D341Med (cell line): Measurements from ENCODE around the gene RAD51B.
"Not testable (repeated sequence)": the region's sequence is repeated elsewhere in the genome, so short reads cannot be mapped to it uniquely, and the experiment has no call there.

Experiments
- DNase-seq: peaks from one replicate; pipeline ENCODE4 v3.0.0; 2012; ENCODE audit warnings: low spot score

RAD51B gene

GRCh38 chr14:68253878-68254528 lies 434.4 kb downstream of the RAD51B start:
- no peak for DNase-seq

GRCh38 chr14:68254669-68255527 lies 435.3 kb downstream of the RAD51B start:
- DNase-seq = no peak

- DNase-seq = no peak
Observed at GRCh38 chr14:68255693-68256178, 436.2 kb downstream of the RAD51B start.

DNA sequence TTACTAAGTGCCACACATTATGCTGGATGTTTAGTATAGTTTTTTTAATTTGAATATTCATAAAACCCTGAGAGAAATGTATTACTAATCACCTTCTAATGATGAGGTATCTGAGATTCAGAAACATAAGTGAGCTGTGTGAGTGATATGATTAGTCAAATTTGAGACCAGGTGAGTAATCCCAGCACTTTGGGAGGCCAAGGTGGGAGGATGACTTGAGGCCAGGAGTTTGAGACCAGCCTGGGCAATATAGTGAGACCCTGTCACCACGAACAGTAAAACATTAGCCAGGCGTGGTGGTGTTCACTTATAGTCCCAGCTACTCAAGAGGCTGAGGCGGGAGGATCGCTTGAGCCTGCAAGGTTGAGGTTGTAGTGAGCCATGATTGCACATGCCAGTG lies 438.4 kb downstream of the RAD51B start:
- DNase-seq = no peak

DNA sequence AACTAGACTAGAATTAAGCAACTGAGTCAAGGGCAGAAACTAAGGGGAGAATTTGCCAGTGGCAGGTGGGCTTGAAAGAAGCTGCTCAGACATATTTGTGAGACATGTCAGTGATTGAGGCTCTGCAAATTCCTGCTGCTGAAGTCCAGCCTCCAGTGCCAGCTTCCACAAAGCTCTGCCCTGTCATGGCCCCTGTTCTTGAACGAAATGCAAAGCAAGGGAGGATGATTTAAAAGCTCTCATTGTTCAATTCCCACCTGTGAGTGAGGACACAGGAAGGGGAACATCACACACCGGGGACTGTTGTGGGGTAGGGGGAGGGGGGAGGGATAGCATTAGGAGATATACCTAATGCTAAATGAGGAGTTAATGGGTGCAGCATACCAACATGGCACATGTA lies 439.4 kb downstream of the RAD51B start:
- DNase-seq = not testable (repeated sequence)

DNA sequence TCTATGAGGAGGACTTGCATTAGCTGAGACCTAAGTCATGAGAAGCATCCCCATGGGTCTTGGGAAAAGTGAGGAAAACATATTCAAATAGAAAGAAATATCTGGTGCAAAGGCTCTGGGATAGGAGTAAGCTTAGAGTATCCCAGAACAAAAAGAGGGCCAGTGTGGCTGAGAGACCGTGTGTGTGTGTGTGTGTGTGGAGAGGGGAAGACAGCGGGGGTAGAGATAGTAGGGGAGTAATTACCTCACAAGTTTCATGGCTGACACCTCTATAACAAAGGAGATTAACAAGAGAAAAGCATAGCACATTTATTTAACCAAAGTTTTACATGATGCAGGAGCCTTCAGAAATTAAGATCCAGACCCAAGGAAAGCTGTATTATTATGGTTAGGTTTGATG lies 440.5 kb downstream of the RAD51B start:
- DNase-seq = no peak

DNA sequence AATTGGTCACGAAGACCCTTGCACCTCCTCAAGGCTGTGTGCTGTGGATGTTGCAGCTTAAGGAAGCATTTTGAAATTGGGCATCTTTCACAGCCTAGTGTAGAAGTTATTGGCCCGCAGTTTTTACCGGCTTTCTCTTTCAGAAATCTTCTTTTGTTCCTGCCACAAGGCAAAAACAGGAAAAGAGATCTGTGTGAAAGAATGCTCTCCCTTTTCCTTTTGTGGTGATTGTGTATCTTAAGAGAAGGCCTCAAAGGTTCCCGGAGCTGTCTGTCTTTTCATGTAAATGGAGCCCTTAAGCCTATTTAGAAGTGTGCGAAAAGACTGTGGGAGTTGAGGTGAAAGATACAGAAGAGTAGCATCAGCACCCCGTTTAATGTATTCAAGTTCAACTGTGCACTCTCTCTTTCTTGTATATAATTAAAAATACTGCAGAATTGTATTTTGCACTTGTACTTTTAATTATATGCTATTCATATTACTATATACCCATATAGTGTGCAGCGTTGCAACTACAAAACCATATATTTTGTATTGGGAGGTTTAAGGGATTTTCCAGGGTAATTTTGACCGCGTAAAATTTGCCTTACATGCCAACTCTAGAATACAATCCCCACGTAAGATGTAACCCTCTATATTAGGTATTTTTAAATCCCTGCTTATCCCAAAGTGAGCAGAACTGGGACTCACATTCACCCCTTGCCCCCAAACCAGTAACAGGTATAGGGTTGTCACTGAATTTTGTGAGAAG lies 441.7 kb downstream of the RAD51B start:
- no peak for DNase-seq

DNA sequence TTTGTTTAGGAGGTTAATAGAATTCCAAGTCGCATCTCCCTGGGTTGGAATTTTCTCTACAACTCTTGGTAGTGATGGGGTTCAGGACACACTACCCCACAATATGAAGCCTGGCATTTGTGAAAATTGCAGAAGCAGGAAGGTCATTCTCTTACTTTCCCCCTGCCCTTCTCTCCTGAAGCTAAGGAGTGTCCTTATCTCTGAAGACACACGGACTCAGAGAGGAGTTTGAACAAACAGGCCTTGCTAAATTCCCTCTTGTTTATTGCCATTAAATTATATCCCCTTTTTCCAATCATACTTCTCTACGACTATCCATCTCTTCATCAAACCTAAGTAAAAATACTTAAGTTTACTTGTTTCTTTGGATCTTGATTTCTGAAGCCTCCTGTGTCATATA lies 443.0 kb downstream of the RAD51B start:
- DNase-seq = no peak

DNA sequence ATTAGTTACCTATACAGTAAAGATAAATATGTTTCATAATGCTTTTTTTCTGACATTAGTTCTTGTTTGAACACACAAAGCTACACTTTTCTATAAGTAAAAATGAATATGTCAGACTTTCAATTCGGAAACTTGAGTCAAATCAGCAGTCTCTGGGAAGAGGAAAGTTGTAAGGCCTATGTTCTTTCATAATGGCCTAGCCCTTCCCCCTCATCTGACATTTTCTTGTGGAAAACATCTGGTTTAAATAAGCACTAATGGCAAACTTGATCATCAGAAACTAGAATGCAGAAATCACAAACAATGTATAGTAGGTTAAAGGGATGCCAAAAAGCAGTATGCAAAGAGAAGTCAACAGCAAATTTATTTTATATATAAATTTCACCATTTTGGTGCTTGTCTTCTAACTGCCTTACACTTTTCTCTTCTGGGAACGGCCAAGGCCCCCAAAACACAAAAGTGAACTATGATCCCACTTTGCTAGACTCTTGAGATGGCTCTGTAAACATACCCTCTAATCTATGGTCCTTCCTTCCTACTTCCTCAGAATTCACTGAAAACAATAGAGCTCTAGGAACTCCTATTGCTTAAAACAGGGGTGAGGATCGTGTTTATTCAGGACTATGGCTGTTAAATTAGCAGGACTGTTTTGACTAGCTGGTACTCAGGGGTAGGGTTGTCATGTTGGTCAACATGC lies 444.1 kb downstream of the RAD51B start:
- no peak for DNase-seq

DNA sequence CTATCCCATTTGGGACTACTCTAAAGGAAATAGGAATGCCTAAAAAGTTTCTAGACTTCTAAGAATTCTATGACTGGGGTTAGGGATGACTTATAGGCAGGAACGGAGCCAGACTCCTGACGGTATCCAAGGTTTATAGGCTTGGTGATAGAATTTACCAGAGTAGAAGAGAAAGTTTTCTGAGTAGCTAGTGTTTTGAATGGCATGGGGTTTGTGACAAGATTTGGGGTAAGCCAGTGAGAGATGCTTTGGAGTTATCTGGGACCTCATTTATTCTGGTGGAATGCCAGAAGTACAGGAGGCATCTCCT lies 444.6 kb downstream of the RAD51B start:
- no peak for DNase-seq

DNA sequence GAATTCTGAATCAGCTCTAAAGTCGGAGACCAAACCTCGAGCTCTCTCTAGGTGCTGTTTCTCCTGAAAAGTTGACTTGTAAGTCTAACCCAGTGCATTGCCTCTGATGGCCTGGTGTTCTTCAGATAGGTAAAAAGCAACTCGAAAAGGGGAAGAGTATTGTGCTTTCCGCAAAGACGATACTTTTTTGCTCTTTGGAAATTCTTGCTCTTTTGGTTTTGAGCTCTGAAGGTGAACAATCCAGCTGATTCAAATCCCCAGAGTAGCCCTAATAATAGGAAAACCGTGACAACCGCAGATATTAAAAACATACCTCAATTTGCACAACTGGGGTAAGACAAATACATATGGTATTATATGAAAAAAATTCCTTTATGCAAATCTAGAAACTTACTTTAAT lies 447.4 kb downstream of the RAD51B start:
- no peak for DNase-seq

GRCh38 chr14:68268197-68268596 lies 448.6 kb downstream of the RAD51B start:
- no peak for DNase-seq

DNA sequence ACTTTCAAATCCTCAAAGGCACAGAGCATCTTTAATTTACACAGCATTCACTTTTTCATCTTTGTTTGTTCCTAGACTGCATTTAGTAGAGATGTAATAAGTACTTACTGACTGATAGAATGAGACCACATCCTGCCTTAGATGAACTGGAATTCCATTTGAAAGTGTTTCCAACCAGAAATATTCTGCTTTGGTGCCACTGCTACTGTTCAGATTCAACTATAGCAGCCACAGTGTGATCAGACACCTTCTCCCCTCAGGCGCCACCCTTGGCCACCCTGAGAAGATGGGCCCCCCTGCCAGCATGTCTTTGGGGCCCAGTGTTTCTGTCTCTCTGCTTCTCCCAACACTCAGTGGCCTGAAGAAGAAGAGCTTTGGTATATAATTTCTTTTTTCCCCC lies 449.1 kb downstream of the RAD51B start:
- DNase-seq = no peak

DNA sequence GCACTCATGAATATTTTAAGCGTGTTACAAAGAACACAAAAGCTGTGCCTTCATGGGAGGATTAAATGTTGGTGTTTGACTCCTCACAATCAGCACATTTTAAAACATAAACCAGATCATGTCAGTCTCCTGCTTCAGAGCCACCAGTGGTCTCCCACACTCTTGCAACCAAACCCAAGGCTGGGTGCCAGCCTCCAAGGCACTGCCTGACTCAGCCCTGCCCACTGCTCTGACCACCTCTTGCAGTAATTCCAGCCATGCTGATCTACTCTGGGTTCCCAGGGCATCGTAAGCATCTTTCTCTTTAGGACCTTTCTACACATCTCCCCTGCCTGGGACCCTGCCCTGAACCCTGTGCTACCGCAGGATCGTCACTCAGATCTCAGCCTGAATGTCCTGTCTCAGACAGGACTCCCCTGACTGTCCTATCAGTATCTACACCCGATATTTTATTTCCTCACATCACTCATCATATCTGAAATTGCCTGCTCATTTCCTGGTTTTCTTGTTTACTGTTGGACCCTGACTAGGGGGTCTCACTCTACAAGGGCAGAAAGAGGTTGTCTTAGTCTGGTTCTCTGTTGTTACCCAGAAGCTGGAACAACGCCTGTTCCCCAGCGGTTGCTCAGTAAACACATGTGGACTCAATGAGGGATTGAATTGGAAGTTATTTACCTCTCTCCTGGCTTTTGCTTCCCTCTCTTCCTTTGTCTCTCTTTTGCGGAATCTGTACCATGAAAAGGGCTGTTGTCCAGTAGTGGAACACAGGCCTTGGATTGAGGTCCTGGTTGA lies 449.8 kb downstream of the RAD51B start:
- DNase-seq = no peak

GRCh38 chr14:68270342-68270741 lies 450.8 kb downstream of the RAD51B start:
- DNase-seq = no peak

GRCh38 chr14:68271913-68272391 lies 452.4 kb downstream of the RAD51B start:
- DNase-seq = no peak

GRCh38 chr14:68273413-68273812 lies 453.8 kb downstream of the RAD51B start:
- no peak for DNase-seq

- no peak for DNase-seq
Observed at GRCh38 chr14:68274725-68275124, 455.1 kb downstream of the RAD51B start.

- DNase-seq = no peak
Observed at GRCh38 chr14:68278576-68279436, 459.2 kb downstream of the RAD51B start.

DNA sequence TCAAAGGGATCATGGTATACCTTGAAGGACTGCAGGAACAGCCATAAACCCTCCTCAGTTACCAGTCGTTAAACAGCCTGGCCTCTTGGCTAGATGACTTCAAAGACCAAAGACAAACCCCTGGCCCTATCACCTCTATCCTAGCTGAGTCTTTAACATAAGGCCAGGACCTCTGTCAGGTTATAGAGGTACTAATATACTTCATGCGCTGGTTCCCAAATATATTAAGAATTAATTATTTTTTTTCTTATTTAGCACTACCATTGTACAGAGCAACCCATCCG lies 459.8 kb downstream of the RAD51B start:
- DNase-seq = no peak
